WI38 (cell line): ENCODE results near the gene DNAJC17.

Source experiments
- H3K4me3 ChIP-seq: 2 replicates; pipeline ENCODE4 v1.5.1; 2011; ENCODE audit warnings: low read depth, mild to moderate bottlenecking, control low read depth, low read length
- CTCF ChIP-seq: IDR thresholded peaks from 2 replicates; pipeline ENCODE4 v1.5.1; 2012; ENCODE audit warnings: low read depth, mild to moderate bottlenecking, control low read depth, low read length

DNAJC17 gene

DNA sequence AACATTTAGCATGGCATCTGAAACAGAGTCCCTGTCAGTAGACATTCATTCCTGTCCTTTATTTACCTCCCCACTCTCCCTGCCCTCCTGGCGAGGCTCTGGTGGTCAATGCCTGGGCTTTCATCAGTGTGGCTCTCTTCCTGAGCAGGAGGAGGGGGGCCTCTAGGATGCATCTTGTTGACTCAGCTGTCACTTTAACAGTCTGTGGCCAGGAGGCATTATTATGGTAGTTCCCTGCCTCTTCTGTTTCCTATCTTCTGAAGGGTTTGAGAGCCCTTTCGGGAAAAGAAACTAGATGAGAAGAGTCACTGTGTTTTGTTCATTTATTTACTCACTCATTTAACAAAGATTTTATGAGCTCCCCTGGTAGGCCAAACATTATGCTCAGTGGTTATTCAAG lies 23.6 kb upstream of the DNAJC17 start:
- no peak for TF ChIP-seq CTCF
- H3K4me3 ChIP-seq: no peak overlapping the region

GRCh38 chr15:40829115-40829514 lies 21.8 kb upstream of the DNAJC17 start:
- TF ChIP-seq CTCF: no peak
- no peak overlapping the region for H3K4me3 ChIP-seq

DNA sequence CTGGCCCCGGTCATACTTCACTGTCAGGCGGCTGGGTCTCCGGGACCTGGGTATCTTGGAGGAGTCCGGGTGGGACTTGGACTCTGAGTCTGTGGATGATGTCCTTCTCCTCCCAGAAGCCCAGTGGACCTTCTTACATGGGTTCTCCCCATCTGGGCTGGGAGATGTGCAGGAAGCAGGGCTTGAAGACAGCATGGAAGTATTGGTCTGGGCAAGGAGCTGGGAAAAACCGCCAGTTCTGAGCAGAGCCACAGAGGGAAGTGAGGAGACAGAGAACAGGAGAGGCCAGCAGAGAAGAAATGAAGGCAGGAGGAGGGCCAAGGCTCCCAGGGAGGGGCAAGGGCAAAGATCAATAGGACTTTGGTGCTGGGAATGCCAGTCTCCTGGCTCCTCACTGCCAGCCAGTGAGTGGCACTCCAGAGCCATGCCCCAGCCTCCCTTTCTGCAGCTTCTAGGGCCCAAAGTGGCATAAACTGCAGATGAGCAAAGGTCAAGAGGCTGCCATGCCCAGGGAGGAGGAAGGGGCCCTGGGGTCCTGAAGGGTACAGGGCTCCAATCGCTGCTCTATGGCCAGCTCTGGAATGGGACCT lies 21.3 kb upstream of the DNAJC17 start, which contains the start of gene PPP1R14D:
Gene PPP1R14D (minus strand): TSS at position 262 of the 590 bp plus-strand sequence. CDS start 67 bp downstream, at position 195.
- TF ChIP-seq CTCF: no peak
- H3K4me3 ChIP-seq: no peak within 1 kb of the TSS

DNA sequence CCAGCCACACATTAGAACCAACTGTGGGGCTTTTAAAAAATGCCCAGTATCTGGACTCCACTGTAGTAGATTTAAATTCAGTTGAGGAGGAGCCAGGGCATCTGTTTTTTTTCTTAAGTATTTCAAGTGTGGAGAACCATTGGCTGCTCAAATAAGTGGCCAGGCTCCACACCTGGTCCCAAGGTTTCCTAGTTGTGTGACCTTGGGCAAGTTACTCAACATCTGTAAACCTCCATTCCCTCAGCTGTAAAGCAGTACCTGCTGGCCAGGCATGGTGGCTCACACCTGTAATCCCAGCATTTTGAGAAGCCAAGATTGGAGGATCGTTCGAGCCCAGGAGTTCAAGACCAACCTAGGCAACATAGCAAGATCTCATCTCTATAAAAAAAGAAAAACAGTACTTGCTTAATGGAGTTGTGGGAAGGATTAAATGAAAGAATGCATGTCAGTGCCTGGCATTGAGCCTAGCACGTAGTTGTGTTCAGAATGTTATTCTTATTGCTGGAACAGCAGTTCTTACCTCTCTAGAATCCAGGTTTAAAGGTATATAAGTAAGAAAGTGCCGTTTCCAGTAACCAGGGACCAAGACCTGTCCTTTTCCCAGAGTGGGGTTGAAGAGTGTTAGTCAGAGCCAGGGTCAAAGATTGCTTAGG lies 19.3 kb upstream of the DNAJC17 start:
- no peak overlapping the region for H3K4me3 ChIP-seq
- TF ChIP-seq CTCF: no peak

DNA sequence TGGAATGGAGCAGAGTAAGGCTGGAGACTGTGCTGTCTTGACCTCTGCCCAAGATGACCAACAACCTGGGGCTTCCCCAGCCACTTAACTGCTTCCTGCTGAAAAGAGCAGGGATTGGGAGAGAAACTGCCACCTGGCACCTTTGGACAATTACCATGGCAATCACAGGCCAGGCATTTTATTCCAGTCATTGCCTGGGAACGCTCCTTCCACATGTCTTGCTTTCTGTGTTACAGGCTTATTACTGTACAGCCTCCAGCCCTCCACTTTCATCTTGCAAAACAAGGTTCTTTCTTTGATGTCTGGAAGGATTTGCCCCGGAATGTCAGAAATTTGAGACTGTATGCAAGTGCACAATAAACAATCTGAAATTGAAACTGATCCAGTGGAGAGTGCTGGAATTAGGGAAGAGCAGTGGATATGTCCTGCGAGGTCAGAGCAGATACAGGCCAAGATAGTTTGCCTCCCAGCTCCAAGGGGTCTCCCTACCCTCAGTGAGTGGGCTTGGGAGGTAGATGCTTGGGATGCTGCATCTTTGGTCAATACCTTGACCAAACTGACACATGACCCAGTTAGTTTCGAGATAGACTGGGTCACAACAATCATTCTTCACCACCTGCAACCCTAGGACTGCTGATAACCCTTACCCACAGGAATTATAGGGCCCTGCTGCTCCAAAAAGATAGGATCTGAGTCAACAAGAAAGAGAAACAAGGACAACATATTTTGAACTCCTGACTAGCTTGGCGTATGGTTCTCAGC lies 18.6 kb upstream of the DNAJC17 start:
- no peak overlapping the region for H3K4me3 ChIP-seq
- TF ChIP-seq CTCF: no peak

- no peak overlapping the region for H3K4me3 ChIP-seq
- TF ChIP-seq CTCF: no peak
Observed at GRCh38 chr15:40823572-40824343, 16.5 kb upstream of the DNAJC17 start.
